ENCODE results near the gene UBA5.

DNA sequence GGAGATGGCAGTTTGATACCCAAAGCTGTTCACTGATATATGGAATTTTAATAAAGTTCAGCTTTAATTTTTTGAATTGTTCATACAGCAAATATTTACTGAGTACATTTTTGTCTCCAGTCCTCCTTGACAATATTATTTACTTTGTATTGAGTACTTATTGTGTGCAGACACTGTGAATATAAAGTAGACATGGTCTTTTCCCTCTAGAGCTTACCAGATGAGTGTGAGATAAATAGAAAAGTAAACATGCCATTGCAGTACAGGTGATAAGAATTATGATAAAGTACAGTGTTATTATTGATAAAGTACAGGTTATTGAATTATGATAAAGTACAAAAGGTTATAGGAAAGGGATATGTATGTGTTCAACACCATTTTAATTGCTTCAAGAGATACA lies 2.1 kb downstream of the UBA5 start:
- TF ChIP-seq CTCF (optimal IDR thresholded peaks at IDR 0.05 in 1 of 3, IDR thresholded peaks at IDR 0.05 in 1 of 3, conservative IDR thresholded peaks at IDR 0.05 in 1 of 3; ENCODE audit: extremely low read depth in 1 of 3, insufficient read depth in 2 of 3, low read length in 3 of 3) = no peak
- no peak for TF ChIP-seq EZH2 (IDR thresholded peaks at IDR 0.05; ENCODE audit: low read length)

All from keratinocyte (primary cell).